Measurements from ENCODE around the gene NRF1.
A peak's percentile ranks its signal among the peaks of the same experiment; 100 is the strongest.
"Not testable (repeated sequence)": the region's sequence is repeated elsewhere in the genome, so short reads cannot be mapped to it uniquely, and the experiment has no call there.

NRF1 gene

DNA sequence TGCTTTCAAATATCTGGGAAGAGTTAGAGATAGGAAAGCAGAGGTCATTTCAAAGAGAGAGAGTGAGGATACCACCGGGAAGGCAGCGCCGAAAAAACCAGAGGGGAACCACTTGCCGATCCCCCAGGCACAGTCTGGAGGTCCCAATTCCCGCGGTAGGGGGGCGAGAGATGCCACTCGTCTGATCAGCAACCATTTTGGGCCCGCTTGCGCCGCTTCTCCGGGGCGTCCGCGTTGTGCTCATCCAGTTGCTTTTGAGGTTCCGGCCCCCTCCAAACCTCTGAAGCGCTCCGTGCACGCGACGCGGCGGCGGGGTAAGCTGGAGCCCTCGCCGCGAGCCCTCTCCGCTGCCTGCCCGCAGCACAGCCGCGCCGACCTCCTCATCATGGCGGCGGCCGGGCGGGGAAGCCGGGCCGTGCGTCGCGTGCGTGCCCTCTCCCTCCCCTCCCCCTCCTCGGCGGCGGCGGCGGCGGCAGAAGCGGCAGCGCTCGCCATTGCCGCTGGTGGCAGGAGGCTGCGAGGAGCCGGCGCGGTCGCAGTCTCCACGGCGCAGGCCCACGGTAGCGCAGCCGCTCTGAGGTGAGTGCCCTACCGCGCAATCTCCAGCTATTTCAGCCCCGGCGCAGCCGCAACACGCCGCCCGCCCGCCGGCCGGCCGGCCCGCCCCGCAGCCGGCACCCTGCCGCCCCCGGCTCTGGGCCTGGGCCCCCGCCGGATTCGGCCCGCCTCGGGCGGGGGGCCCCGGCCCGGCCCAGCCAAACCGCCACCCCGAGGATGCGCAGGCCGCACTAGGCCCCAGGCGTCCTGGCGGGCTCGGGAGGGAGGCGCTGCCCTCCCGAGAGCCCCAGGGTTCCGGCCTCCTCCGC is at the start of gene NRF1:
NRF1 (plus strand) TSS at position 475 of the 866 bp plus-strand sequence. CDS start 45,632 bp downstream, outside the sequence.
- DNase-seq (ENCODE audit: low read depth), result peak; percentile 77
- peak within 1 kb of the TSS; percentile 88 for H3K4me3 ChIP-seq (ENCODE audit: low read depth, low read length)

DNA sequence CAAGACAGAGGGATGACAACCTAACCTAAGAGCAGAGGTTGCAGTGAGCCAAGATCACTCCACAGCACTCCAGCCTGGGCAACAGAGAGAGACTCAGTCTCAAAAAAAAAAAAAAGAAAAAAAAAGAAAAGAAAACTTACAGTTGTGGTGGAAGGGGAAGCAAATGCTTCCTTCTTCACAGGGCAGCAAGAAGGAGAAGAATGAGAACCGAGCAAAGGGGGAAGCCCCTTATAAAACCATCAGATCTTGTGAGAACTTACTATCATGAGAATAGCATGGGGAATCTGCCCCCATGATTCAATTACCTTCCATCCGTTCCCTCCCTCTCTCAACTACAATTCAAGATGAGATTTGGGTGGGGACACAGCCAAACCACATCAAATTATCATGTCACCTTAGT is 45.2 kb upstream of the NRF1 start:
- H3K4me3 ChIP-seq (ENCODE audit: low read depth, low read length); DNase-seq (ENCODE audit: low read depth): not testable (repeated sequence)

DNA sequence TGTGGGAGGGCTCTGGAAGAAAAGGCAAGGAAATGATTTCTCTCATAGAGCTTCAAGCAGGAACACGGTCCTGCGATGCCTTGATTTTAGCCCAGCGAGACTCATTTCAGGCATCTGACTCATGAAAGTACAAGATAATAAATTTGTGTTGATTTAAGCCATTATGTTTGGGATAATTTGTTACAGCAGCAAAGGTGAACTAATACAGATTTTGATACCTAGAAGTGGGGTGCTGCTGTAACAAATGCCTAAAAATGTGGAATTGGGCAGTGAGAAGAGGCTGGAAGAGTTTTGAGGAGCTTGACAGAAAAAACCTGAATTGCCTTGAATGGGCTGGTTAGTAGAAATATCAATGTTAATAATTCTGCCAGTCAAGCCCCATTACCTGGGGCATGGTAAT is 44.1 kb upstream of the NRF1 start:
- H3K4me3 ChIP-seq (ENCODE audit: low read depth, low read length), result no peak overlapping the region
- no peak for DNase-seq (ENCODE audit: low read depth)

DNA sequence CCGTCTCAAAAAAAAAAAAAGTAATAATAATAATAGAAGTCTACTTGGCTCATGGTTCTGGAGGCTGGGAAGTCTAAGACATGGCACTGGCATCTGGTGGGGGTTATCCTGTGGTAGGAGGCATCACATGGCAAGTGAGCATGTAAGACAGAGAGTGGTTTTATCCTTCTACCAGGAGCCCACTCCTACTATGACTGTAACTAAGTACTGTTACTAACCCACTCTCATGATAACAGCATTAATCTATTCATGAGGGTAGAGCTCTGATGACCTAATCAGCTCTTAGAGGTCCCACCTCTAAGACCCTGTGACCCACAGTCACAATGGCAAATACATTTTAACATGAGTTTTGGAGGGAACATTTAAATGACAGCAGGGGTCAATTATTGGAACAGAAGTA is 43.3 kb upstream of the NRF1 start:
- no peak for DNase-seq (ENCODE audit: low read depth)
- H3K4me3 ChIP-seq (ENCODE audit: low read depth, low read length), result no peak overlapping the region

DNA sequence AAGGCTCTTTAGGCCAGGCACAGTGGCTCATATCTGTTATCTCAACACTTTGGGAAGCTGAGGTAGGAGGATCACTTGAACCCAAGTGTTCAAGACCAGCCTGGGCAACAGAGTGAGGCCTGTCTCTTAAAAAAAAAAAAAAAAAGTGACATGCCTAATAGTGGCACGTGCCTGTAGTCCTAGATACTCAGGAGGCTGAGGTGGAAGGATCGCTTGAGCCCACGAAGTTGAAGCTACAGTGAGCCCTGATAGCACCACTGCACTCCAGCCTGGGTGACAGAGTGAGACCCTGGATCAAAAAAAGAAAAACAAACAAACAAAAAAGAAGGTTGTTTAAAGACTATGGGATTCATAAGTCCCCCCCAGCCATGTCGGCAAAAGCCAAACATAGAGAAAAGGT is 42.2 kb upstream of the NRF1 start:
- DNase-seq (ENCODE audit: low read depth), result no peak
- no peak overlapping the region for H3K4me3 ChIP-seq (ENCODE audit: low read depth, low read length)

DNA sequence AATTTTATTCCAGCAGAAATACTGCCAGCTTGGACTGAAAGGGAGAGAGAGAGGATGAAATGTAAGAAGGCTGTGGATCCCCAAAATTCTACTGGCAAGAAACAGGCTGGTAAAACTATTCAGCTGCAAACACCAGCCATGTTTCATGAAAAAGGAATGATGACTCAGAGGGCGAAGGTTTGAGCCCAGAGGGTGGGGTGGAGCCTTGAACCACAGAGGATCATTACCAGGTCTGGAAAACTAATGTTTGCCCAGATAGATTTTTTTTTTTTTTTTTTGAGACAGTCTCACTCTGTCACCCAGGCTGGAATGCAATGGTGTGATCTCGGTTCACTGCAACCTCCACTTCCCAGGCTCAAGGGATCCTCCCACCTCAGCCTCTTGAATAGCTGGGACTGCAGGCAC is 41.7 kb upstream of the NRF1 start:
- DNase-seq (ENCODE audit: low read depth), result peak; percentile 25
- H3K4me3 ChIP-seq (ENCODE audit: low read depth, low read length), result no peak overlapping the region

GRCh38 chr7:129571201-129571600 is 40.3 kb upstream of the NRF1 start:
- no peak overlapping the region for H3K4me3 ChIP-seq (ENCODE audit: low read depth, low read length)
- DNase-seq (ENCODE audit: low read depth), result no peak

DNA sequence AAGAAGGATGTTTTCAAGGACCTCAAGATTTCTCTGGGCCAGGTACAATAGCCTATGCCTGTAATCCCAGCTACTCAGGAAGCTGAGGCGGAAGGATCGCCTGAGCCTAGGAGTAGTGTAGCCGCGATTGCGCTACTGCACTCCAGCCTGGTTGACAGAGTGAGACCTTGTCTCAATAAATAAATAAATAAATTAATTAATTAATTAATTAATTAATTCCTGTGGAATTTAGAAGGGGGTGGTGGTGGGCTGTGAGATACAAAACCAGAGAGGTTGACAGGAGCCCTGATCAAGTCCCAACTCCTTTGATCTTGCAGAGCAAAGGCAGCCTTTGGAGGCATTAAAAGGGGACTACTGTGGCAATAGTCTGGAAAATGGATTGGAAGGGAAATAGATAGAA is 39.3 kb upstream of the NRF1 start:
- no peak overlapping the region for H3K4me3 ChIP-seq (ENCODE audit: low read depth, low read length)
- no peak for DNase-seq (ENCODE audit: low read depth)

DNA sequence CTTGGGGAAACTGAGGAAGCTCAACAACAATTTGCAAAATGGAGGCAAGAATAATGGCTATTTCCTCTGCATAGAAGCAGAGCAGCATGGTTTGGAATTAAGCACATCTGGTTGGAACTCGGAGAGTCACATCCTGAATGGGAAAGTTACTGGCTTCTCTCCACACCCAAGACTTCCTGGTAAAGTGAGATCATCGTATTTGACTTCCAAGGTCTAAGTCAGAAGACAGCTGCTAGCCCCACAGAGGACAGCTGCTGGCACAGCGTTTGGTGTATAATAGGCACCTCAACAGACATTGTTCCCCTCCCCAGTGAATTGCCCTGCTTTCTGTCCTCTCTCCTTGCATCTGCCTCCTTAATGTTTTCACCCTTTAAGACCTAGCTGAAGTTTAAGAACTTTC is 37.0 kb upstream of the NRF1 start:
- peak; percentile 49 for DNase-seq (ENCODE audit: low read depth)
- H3K4me3 ChIP-seq (ENCODE audit: low read depth, low read length), result no peak overlapping the region

GRCh38 chr7:129575699-129576098 is 35.8 kb upstream of the NRF1 start:
- H3K4me3 ChIP-seq (ENCODE audit: low read depth, low read length), result no peak overlapping the region
- DNase-seq (ENCODE audit: low read depth), result no peak

- H3K4me3 ChIP-seq (ENCODE audit: low read depth, low read length), result no peak overlapping the region
- DNase-seq (ENCODE audit: low read depth), result no peak
These were observed 35.4 kb upstream of the NRF1 start for GRCh38 chr7:129576138-129576537.

DNA sequence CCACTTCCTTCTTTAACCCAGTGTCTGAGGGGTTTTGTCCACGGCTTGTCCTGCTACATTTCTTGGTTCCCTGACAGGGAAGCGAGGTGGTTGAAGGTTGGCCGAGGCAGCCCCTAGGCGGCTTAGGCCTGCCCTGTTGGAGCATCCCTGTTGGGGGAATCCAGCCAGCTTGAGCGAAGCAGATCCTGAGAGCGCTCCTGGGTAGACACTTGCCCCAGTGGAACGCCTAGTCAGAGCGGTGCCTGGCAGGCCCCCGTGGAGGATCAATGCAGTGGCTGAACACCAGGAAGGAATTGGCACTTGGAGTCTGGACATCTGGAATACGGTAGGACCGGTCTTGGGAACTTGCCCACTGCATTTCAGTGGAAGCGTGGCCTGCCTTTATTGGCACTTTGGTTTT is 32.7 kb upstream of the NRF1 start:
- H3K4me3 ChIP-seq (ENCODE audit: low read depth, low read length), result no peak overlapping the region
- no peak for DNase-seq (ENCODE audit: low read depth)

- H3K4me3 ChIP-seq (ENCODE audit: low read depth, low read length); DNase-seq (ENCODE audit: low read depth): not testable (repeated sequence)
These were observed 25.3 kb upstream of the NRF1 start for GRCh38 chr7:129586179-129586578.

DNA sequence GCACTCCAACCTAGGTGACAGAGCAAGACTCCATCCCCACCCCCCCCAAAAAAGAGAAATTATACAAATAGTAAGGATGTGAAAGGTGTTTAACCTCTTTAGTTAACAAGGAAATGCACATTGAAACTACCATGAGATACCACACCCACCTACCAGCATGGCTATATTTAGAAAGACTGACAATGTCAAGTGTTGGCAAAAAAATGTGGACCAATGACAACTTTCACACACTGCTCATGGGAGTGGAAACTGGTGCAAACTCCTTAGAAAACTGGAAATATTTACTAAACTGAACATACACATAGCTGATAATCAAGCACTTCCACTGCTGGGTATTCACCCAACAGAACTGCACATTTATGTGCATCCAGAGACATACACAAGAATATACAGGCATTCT is 23.3 kb upstream of the NRF1 start:
- DNase-seq (ENCODE audit: low read depth), result no peak

GRCh38 chr7:129591868-129592267 is 19.7 kb upstream of the NRF1 start:
- no peak overlapping the region for H3K4me3 ChIP-seq (ENCODE audit: low read depth, low read length)
- no peak for DNase-seq (ENCODE audit: low read depth)

More for the DNA sequence above, 23.3 kb upstream of the NRF1 start:
- no peak overlapping the region for H3K4me3 ChIP-seq (ENCODE audit: low read depth, low read length)

DNA sequence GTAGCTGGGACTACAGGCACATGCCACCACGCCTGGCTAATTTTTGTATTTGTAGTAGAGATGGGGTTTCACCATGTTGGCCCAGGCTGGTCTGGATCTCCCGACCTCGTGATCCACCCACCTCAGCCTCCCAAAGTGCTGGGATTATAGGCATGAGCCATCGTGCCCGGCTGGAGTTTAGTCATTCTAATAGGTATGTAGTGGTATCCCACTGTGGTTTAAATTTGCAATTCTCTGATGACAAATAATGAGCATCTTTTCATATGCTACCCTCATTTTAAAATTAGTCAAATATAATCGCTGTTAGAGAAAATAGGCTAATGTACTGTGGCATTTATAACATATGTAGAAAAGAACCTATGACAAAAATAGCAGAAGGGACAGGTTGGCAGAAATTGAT is 15.1 kb upstream of the NRF1 start:
- not testable (repeated sequence) for DNase-seq (ENCODE audit: low read depth); H3K4me3 ChIP-seq (ENCODE audit: low read depth, low read length)

GRCh38 chr7:129597672-129598071 is 13.8 kb upstream of the NRF1 start:
- no peak overlapping the region for H3K4me3 ChIP-seq (ENCODE audit: low read depth, low read length)
- DNase-seq (ENCODE audit: low read depth), result no peak

DNA sequence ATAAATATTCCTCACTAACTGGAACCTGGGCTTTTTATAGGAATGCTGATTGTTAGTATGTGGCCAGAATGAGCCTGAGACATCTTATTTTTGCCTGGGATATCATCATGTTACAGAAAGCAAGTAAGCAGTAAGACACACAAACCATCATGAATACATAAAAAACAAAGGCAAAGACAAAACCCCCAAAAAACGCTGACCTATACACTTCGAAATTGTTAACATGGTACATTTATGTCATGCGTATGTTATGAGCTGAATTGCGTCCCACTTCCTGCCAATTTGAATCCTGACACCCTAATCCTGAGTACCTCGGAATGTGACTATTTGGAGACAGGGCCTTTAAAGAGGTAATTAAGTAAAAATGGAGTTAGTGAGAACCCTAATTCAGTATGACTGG is 12.3 kb upstream of the NRF1 start:
- no peak overlapping the region for H3K4me3 ChIP-seq (ENCODE audit: low read depth, low read length)
- no peak for DNase-seq (ENCODE audit: low read depth)

- not testable (repeated sequence) for H3K4me3 ChIP-seq (ENCODE audit: low read depth, low read length); DNase-seq (ENCODE audit: low read depth)
These were observed 7.9 kb upstream of the NRF1 start for GRCh38 chr7:129603594-129603993.

GRCh38 chr7:129604021-129604420 is 7.5 kb upstream of the NRF1 start:
- H3K4me3 ChIP-seq (ENCODE audit: low read depth, low read length); DNase-seq (ENCODE audit: low read depth): not testable (repeated sequence)

DNA sequence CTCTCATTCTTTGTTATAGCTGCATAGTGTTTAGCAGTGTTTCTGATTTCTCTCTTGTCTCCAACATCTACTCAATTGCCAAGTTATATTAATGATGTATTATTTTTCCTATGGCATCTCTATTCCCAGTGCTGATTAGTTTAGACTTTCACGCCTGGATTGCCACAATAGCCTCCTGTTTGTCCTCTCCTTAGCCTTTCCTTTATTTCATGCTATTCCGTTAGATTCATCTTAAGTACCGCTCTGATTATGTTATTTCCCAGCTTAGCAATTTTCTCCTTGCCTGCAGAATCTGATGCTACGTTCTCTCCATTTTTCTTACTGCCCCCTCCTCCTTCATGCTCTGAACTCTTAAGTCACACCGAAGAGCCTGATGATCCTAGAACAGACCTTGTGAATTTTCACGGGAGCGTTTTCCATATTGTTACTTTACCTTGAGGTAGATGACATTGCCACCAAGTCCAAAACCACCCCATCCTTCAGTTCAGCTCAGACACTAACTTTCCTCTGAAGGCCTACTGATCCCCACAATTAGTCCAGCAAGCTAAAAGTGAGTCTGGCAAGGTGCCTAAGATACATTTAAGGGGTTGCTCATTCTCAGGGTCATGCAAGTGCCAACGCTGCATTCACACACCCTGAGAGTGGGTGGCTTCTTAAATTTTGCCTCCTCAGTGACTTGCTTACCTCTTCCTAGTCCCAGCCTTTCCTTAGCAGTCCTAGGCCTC is 6.6 kb upstream of the NRF1 start:
- DNase-seq (ENCODE audit: low read depth), result no peak

More for the DNA sequence above, 6.6 kb upstream of the NRF1 start:
- no peak overlapping the region for H3K4me3 ChIP-seq (ENCODE audit: low read depth, low read length)
